Suprapubic skin (tissue), 4 donors: ENCODE measurements around the gene SOX5. TPM values are rescaled to one million over a fixed set of nuclear protein-coding genes. Genes with fewer than 3 reads are reported as not detected.

Experiments
- DNase-seq, 2 donors: peaks; one replicate each; pipeline ENCODE4 v3.0.0-alpha.2; 2019; ENCODE audit warnings: low spot score in 2 of 2
- H3K27ac ChIP-seq: fragments of 200-600 bp; sonication (generic); one replicate; pipeline ENCODE4 v1.5.1; 2019
- H3K27me3 ChIP-seq: fragments of 200-600 bp; sonication (generic); one replicate; pipeline ENCODE4 v1.5.1; 2019
- H3K36me3 ChIP-seq: fragments of 200-600 bp; sonication (generic); one replicate; pipeline ENCODE4 v1.5.1; 2019
- H3K4me1 ChIP-seq: fragments of 200-600 bp; sonication (generic); one replicate; pipeline ENCODE4 v1.5.1; 2019
- H3K4me3 ChIP-seq: fragments of 200-600 bp; sonication (generic); one replicate; pipeline ENCODE4 v1.5.1; 2019; ENCODE audit warnings: mild to moderate bottlenecking
- H3K9me3 ChIP-seq: fragments of 200-600 bp; sonication (generic); one replicate; pipeline ENCODE4 v1.5.1; 2019
- CTCF ChIP-seq, 2 donors: fragments of 200-600 bp in 1 of 2; fragments of 450-650 bp in 1 of 2; sonication (generic) in 1 of 2; IDR thresholded peaks; one replicate each; pipeline ENCODE4 v1.5.1; 2016 to 2019; ENCODE audit warnings: antibody characterized with exemption in 2 of 2, mild to moderate bottlenecking in 1 of 2, moderate library complexity in 1 of 2
- EP300 ChIP-seq: sonication (generic); formaldehyde crosslinking; IDR thresholded peaks from one replicate; pipeline ENCODE4 v1.6.1; 2017; ENCODE audit warnings: antibody characterized with exemption
- POLR2A ChIP-seq, 2 donors: fragments of 450-650 bp; IDR thresholded peaks; one replicate each; pipeline ENCODE4 v1.6.1; 2017; ENCODE audit warnings: antibody characterized with exemption in 2 of 2, mild to moderate bottlenecking in 2 of 2, moderate library complexity in 2 of 2
- POLR2AphosphoS5 ChIP-seq, 3 donors: sonication (generic); formaldehyde crosslinking; IDR thresholded peaks; one replicate each; pipeline ENCODE4 v1.6.1; 2017; ENCODE audit warnings: antibody characterized with exemption in 3 of 3
- WGBS: methylation state at CpG from one replicate; pipeline ENCODE4 v1.1.5; 2018; 5-methylcytosine and 5-hydroxymethylcytosine counted together
- total RNA-seq, 4 donors: library from RNA; depleted of rRNA; stranded (reverse); fragments of >200 nt; gene quantifications; one replicate each; pipeline ENCODE4 v1.1.0, GENCODE V29; 2016

Gene SOX5
- total RNA-seq, 4 donors from 2014 or later = 19.0 to 110 (median 23.2) TPM

GRCh38 chr12:23817345-23817744, 132.1 kb downstream of the SOX5 start:
- Histone ChIP-seq H3K36me3 (no peaks in the 10 kb centered on the region), H3K27me3 (no peaks in the 10 kb centered on the region), H3K4me1 (no peaks in the 10 kb centered on the region), H3K4me3 (no peak overlapping the region), H3K27ac (no peak overlapping the region), H3K9me3 (no peaks in the 10 kb centered on the region)
- DNase-seq = no peak
- TF ChIP-seq POLR2A (IDR thresholded peaks at IDR 0.05) (no peak), POLR2AphosphoS5 (IDR thresholded peaks at IDR 0.05) (no peak), CTCF (IDR thresholded peaks at IDR 0.05) (no peak), EP300 (no peak)
- 91% methylated on average over 2 of the region's 2 CpGs for WGBS

GRCh38 chr12:23816394-23816851, 133.0 kb downstream of the SOX5 start:
- TF ChIP-seq POLR2AphosphoS5 (IDR thresholded peaks at IDR 0.05) (no peak), POLR2A (IDR thresholded peaks at IDR 0.05) (no peak), EP300 (no peak), CTCF (IDR thresholded peaks at IDR 0.05) (no peak)
- H3K27ac ChIP-seq = no peak overlapping the region
- no peak for DNase-seq
- no peaks in the 10 kb centered on the region for H3K9me3 ChIP-seq
- H3K27me3 ChIP-seq = no peaks in the 10 kb centered on the region
- H3K4me3 ChIP-seq = no peak overlapping the region
- H3K4me1 ChIP-seq = no peaks in the 10 kb centered on the region
- 89% methylated on average over 4 of the region's 4 CpGs for WGBS
- no peaks in the 10 kb centered on the region for H3K36me3 ChIP-seq

GRCh38 chr12:23815810-23816209, 133.7 kb downstream of the SOX5 start:
- DNase-seq = no peak
- no peak overlapping the region for H3K4me3 ChIP-seq
- no peak overlapping the region for H3K27ac ChIP-seq
- no peaks in the 10 kb centered on the region for H3K27me3 ChIP-seq
- WGBS = 90% methylated on average over 3 of the region's 3 CpGs
- no peaks in the 10 kb centered on the region for H3K4me1 ChIP-seq
- TF ChIP-seq EP300 (no peak), POLR2AphosphoS5 (IDR thresholded peaks at IDR 0.05) (no peak), CTCF (IDR thresholded peaks at IDR 0.05) (no peak), POLR2A (IDR thresholded peaks at IDR 0.05) (no peak)
- no peaks in the 10 kb centered on the region for H3K36me3 ChIP-seq
- H3K9me3 ChIP-seq = no peaks in the 10 kb centered on the region

GRCh38 chr12:23813206-23813605, 136.3 kb downstream of the SOX5 start:
- H3K4me1 ChIP-seq = no peaks in the 10 kb centered on the region
- TF ChIP-seq CTCF (IDR thresholded peaks at IDR 0.05) (no peak), POLR2AphosphoS5 (IDR thresholded peaks at IDR 0.05) (no peak), POLR2A (IDR thresholded peaks at IDR 0.05) (no peak), EP300 (no peak)
- H3K9me3 ChIP-seq = no peaks in the 10 kb centered on the region
- no peak overlapping the region for H3K27ac ChIP-seq
- no peaks in the 10 kb centered on the region for H3K27me3 ChIP-seq
- H3K4me3 ChIP-seq = no peak overlapping the region
- H3K36me3 ChIP-seq = no peaks in the 10 kb centered on the region
- DNase-seq = no peak
- WGBS = 84% methylated on average over 3 of the region's 3 CpGs

GRCh38 chr12:23810329-23810902, 139.1 kb downstream of the SOX5 start:
- Histone ChIP-seq H3K27ac (no peak overlapping the region), H3K36me3 (no peaks in the 10 kb centered on the region), H3K4me1 (no peaks in the 10 kb centered on the region), H3K9me3 (no peaks in the 10 kb centered on the region), H3K27me3 (no peaks in the 10 kb centered on the region), H3K4me3 (no peak overlapping the region)
- WGBS = 57% methylated on average over 3 of the region's 3 CpGs
- no peak for DNase-seq
- TF ChIP-seq CTCF (IDR thresholded peaks at IDR 0.05) (no peak), POLR2AphosphoS5 (IDR thresholded peaks at IDR 0.05) (no peak), EP300 (no peak), POLR2A (IDR thresholded peaks at IDR 0.05) (no peak)
